Esophagus squamous epithelium (tissue), 5 donors: ENCODE measurements around the gene PDZD7. TPM values are rescaled to one million over a fixed set of nuclear protein-coding genes. Genes with fewer than 3 reads are reported as not detected.

ENCODE experiments used
- DNase-seq: peaks from one replicate; lab custom pipeline; 2025; lab: John Stamatoyannopoulos, UW
- H3K27ac ChIP-seq, 4 donors: fragments of 200-600 bp; sonication (generic); one replicate each; pipeline ENCODE4 v1.5.1; 2016 to 2019; ENCODE audit warnings: mild to moderate bottlenecking in 1 of 4
- H3K27me3 ChIP-seq, 4 donors: fragments of 200-600 bp; sonication (generic); 1 replicate in 3 of 4; 2 replicates in 1 of 4; pipeline versions ENCODE4 v1.5.1 to v1.6.0; 2017 to 2021; ENCODE audit warnings: antibody characterized with exemption in 1 of 4
- H3K36me3 ChIP-seq, 3 donors: fragments of 200-600 bp; sonication (generic); one replicate each; pipeline ENCODE4 v1.5.1; 2016 to 2019
- H3K4me1 ChIP-seq, 3 donors: fragments of 200-600 bp; sonication (generic); one replicate each; pipeline ENCODE4 v1.5.1; 2017 to 2019
- H3K4me3 ChIP-seq, 4 donors: fragments of 200-600 bp; sonication (generic); 1 replicate in 3 of 4; 2 replicates in 1 of 4; pipeline ENCODE4 v1.5.1; 2016 to 2019; ENCODE audit warnings: mild to moderate bottlenecking in 2 of 4, moderate library complexity in 1 of 4
- H3K9me3 ChIP-seq, 3 donors: fragments of 200-600 bp; sonication (generic); one replicate each; pipeline ENCODE4 v1.5.1; 2016 to 2019
- CTCF ChIP-seq, 6 experiments: fragments of 450-650 bp in 4 of 6; fragments of 200-600 bp in 2 of 6; sonication (generic) in 2 of 6; IDR thresholded peaks; one replicate each; pipeline ENCODE4 v1.5.1; 2016 to 2019; ENCODE audit warnings: antibody characterized with exemption in 6 of 6, mild to moderate bottlenecking in 4 of 6, moderate library complexity in 4 of 6
- POLR2A ChIP-seq, 4 donors: fragments of 450-650 bp; IDR thresholded peaks; one replicate each; pipeline ENCODE4 v1.6.1; 2017; ENCODE audit warnings: antibody characterized with exemption in 4 of 4, mild to moderate bottlenecking in 4 of 4, moderate library complexity in 3 of 4
- WGBS, 2 donors: methylation state at CpG; one replicate each; pipeline ENCODE4 v1.1.5; 2018; 5-methylcytosine and 5-hydroxymethylcytosine counted together
- intact Hi-C: fragments of 100-400 bp; cut with DNase I; formaldehyde crosslinking; loops from one replicate; pipeline ENCODE4 v1.15.0; 2022
- small RNA-seq, 4 donors: library from RNA; depleted of rRNA; stranded (forward); fragments of <200 nt; gene quantifications; one replicate each; pipeline ENCODE3, GENCODE V24; 2016
- total RNA-seq, 4 donors: library from RNA; depleted of rRNA; stranded (reverse); fragments of >200 nt; gene quantifications; one replicate each; pipeline ENCODE4 v1.1.0, GENCODE V29; 2016
- donor health status: DM: yes; HTN: yes; CAD: no.

The PDZD7 gene
- total RNA-seq, 4 donors from 2014 or later: 0.19 to 0.29 (median 0.26) TPM; not detected in 1

DNA sequence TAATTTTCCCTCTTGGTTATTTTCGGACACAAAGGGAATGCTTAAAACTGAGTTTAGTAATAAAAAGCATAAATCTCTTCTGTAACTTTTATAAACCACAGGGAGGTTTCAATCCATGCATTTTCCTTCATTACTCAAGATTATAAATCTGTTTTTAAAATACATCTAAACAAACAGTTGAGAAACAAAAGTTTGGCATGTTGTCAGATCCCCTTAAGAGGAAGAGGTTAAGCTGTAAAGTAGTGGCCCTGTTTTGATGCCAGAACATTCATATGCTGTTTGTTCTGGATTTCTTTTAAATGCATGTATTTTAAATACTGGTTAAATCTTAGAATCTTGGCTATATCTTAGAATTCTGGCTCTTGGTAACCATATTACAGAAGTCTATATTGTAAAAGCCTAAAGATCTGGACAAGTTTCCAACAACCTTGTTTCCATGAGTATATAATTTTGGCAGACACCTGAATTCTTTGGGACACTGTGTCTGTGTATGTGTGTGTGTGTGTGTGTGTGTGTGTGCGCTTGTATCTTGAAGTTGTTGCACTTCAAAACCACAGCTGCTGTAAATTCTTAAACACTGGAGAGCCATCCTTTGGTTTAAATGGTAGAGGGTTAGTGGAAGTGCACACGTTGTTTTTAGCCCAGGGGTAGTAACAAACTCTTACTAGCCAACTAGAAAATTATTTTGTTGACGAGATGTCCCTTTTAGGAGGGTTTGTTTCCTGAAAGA lies 68.4 kb downstream of the PDZD7 start:
- H3K36me3 ChIP-seq: peaks cover 0 to 90% (median 11%) of the 10 kb centered on the region in 3 donors
- no peaks in the 10 kb centered on the region for H3K9me3 ChIP-seq
- intact Hi-C loops: no loop called here
- TF ChIP-seq POLR2A (IDR thresholded peaks at IDR 0.05) (no peak), CTCF (IDR thresholded peaks at IDR 0.05) (no peak)
- H3K27ac ChIP-seq: no peak overlapping the region
- H3K4me3 ChIP-seq: no peak overlapping the region
- 77 to 79% methylated on average over 4 of the region's 4 CpGs for WGBS, 2 donors
- no peaks in the 10 kb centered on the region for H3K27me3 ChIP-seq
- H3K4me1 ChIP-seq: no peaks in the 10 kb centered on the region
- no peak for DNase-seq

GRCh38 chr10:100960251-100960650 lies 70.7 kb downstream of the PDZD7 start:
- DNase-seq: no peak
- Histone ChIP-seq H3K9me3 (no peaks in the 10 kb centered on the region), H3K4me1 (no peaks in the 10 kb centered on the region), H3K27me3 (no peaks in the 10 kb centered on the region), H3K36me3 (peaks cover 3 to 99% (median 12%) of the 10 kb centered on the region in 3 donors), H3K27ac (no peak overlapping the region), H3K4me3 (no peak overlapping the region)
- intact Hi-C loops: no loop called here
- no peak for TF ChIP-seq POLR2A (IDR thresholded peaks at IDR 0.05)
- TF ChIP-seq CTCF (IDR thresholded peaks at IDR 0.05): no peak

Small RNA genes lying within 50 kb of the gene (small RNA-seq; reads per million reads assigned to genes)
- gene MIR608: 0 reads per million in 4 donors

Other genes starting within 250 kb of the PDZD7 start
- 10 to 100 TPM; 12.1 to 24.8 (median 13.5) TPM for gene SLF2, start 118.2 kb downstream of the PDZD7 start, total RNA-seq
- gene SEMA4G, start 61.6 kb downstream of the PDZD7 start, total RNA-seq: 1 to 10 TPM in 3 of 4 donors, under 1 TPM in 1; 0.44 to 4.1 (median 1.3) TPM
- 10 to 100 TPM; 52.7 to 71.9 (median 60.7) TPM for gene MRPL43, start 43.6 kb downstream of the PDZD7 start, total RNA-seq
- gene TWNK, start 43.6 kb downstream of the PDZD7 start, total RNA-seq: 10 to 100 TPM in 1 of 4 donors, 1 to 10 TPM in 3; 5.0 to 13.9 (median 6.5) TPM
- gene LZTS2, start 31.3 kb downstream of the PDZD7 start, total RNA-seq: 10 to 100 TPM; 26.7 to 55.2 (median 41.4) TPM
- gene SFXN3, start 105 bp upstream of the PDZD7 start, total RNA-seq: 10 to 100 TPM in 2 of 4 donors, 1 to 10 TPM in 2; 3.9 to 30.7 (median 9.4) TPM
- gene KAZALD1, start 30.9 kb upstream of the PDZD7 start, total RNA-seq: 1 to 10 TPM in 2 of 4 donors, under 1 TPM in 1, not detected in 1; 0.47 to 1.4 (median 1.1) TPM
- not detected for gene TLX1, start 100.2 kb upstream of the PDZD7 start, total RNA-seq
- not detected for gene LBX1, start 198.3 kb upstream of the PDZD7 start, total RNA-seq